ENCODE measurements around the gene RUNX2. TPM values are rescaled to one million over a fixed set of nuclear protein-coding genes. Genes with fewer than 3 reads are reported as not detected.

Gene RUNX2
- total and polyA plus RNA-seq, 9 of the 15 experiments (the other 6 are each of a cell fraction or from before 2014, with no cell fraction given), result 0.29 to 1.00 (median 0.43) TPM

DNA sequence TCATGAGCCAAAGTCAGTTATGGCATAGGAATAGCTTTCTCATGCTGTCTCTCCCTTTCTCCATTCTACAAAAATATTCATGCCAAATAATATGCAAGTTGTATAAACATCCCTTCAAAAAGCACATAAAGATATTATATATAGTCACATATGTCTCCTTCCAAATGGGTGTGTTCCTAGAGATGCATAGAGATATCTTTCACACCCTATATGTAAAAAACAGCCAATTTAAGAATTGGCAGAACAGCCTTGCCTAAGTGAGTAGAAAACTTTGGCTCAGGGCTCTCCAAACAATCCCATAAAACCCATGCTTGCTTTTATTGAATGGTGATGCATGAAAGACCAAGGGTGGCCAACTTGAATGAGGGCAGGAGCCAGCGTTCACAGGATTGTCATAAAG lies 324.3 kb downstream of the RUNX2 start:
- H3K4me1 ChIP-seq (replicated peaks in 1 of 2; ENCODE audit: control insufficient read depth in 2 of 2, insufficient read depth in 2 of 2, low read length in 2 of 2), result no peaks in the 10 kb centered on the region
- no peak overlapping the region for H3K4me2 ChIP-seq (ENCODE audit: insufficient read depth, low read length)
- no peaks in the 10 kb centered on the region for H3K79me2 ChIP-seq (ENCODE audit: control insufficient read depth, insufficient read depth, low read length)
- no peak for FAIRE-seq
- H3K27ac ChIP-seq (ENCODE audit: extremely low read depth, low read depth, low read length), result no peak overlapping the region
- WGBS (ENCODE audit: insufficient coverage, low coverage, missing lambda C conversion rate), result 0% methylated on average over 1 of the region's 1 CpG
- intact Hi-C loops (cut with micrococcal nuclease), result no loop called here
- CTCF ChIA-PET (ENCODE audit: low intra/inter-chr PET ratio), result no interaction called here
- H3K27me3 ChIP-seq (ENCODE audit: control insufficient read depth in 2 of 2, insufficient read depth in 2 of 2, low read length in 2 of 2), result peaks cover 3 to 15% of the 10 kb centered on the region in 2 experiments
- H3K9me1 ChIP-seq (ENCODE audit: control insufficient read depth, insufficient read depth, low read length), result no peaks in the 10 kb centered on the region
- no peaks in the 10 kb centered on the region for H3K9me3 ChIP-seq (replicated peaks; ENCODE audit: control insufficient read depth, insufficient read depth, low read depth, low read length)
- no peak overlapping the region for H2AFZ ChIP-seq (ENCODE audit: low read depth, low read length)
- DNase-seq (ENCODE audit: extremely low read depth in 1 of 4, low spot score in 3 of 4), result no peak
- no peak overlapping the region for H3K9ac ChIP-seq (ENCODE audit: insufficient read depth in 1 of 2, low read depth in 2 of 2, low read length in 2 of 2)
- no peak for ATAC-seq
- no peak overlapping the region for H3K4me3 ChIP-seq
- H3K36me3 ChIP-seq (ENCODE audit: control insufficient read depth, insufficient read depth, low read length), result no peaks in the 10 kb centered on the region
- H4K20me1 ChIP-seq (replicated peaks; ENCODE audit: control insufficient read depth, insufficient read depth, low read length), result no peaks in the 10 kb centered on the region
- BruUV-seq (replicated peaks), result no TSS peak
- in situ Hi-C loops (cut with MboI), result no loop called here
- POLR2A ChIA-PET, result interaction anchor here (0.5 to 1.6 kb wide), 3 partner anchors 13 to 990 kb away, joined by 3 to 4 read pairs (median 3); no protein-coding TSS in a partner anchor
- TF ChIP-seq ZNF77 (CRISPR knock-in tag; IDR thresholded peaks at IDR 0.05) (no peak), ZFP30 (CRISPR knock-in tag; IDR thresholded peaks at IDR 0.05; ENCODE audit: borderline replicate concordance) (no peak), CBX5 (IDR thresholded peaks at IDR 0.05; ENCODE audit: borderline replicate concordance, low read depth) (no peak), ARID4B (CRISPR knock-in tag; IDR thresholded peaks at IDR 0.05) (no peak), MIER1 (IDR thresholded peaks at IDR 0.05; ENCODE audit: low read depth) (no peak), CHD4 (IDR thresholded peaks at IDR 0.05; ENCODE audit: insufficient read depth, insufficient replicate concordance, low read depth, low read length, poor library complexity, severe bottlenecking) (no peak), ARHGAP35 (IDR thresholded peaks at IDR 0.05; ENCODE audit: partially characterized antibody) (no peak), CHD2 (IDR thresholded peaks at IDR 0.05; ENCODE audit: low read depth, low read length) (no peak), RBM34 (IDR thresholded peaks at IDR 0.05; ENCODE audit: borderline replicate concordance, insufficient read depth, low read length) (no peak), TCF15 (CRISPR knock-in tag; IDR thresholded peaks at IDR 0.05) (no peak), PYGO2 (tag; IDR thresholded peaks at IDR 0.05) (no peak), FOXJ3 (CRISPR knock-in tag; IDR thresholded peaks at IDR 0.05) (no peak), KLF16 (IDR thresholded peaks at IDR 0.05) (no peak), ZNF274 (IDR thresholded peaks at IDR 0.05; ENCODE audit: borderline replicate concordance, low read depth, low read length) (no peak), TEAD4 (IDR thresholded peaks at IDR 0.05; ENCODE audit: low read length) (no peak), TEAD4 (CRISPR knock-in tag; IDR thresholded peaks at IDR 0.05; ENCODE audit: borderline replicate concordance) (no peak)
- TF ChIP-seq, protein P1, sequence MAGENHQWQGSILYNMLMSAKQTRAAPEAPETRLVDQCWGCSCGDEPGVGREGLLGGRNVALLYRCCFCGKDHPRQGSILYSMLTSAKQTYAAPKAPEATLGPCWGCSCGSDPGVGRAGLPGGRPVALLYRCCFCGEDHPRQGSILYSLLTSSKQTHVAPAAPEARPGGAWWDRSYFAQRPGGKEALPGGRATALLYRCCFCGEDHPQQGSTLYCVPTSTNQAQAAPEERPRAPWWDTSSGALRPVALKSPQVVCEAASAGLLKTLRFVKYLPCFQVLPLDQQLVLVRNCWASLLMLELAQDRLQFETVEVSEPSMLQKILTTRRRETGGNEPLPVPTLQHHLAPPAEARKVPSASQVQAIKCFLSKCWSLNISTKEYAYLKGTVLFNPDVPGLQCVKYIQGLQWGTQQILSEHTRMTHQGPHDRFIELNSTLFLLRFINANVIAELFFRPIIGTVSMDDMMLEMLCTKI (IDR thresholded peaks at IDR 0.05; ENCODE audit: partially characterized antibody), result no peak
- TF ChIP-seq, protein P2, sequence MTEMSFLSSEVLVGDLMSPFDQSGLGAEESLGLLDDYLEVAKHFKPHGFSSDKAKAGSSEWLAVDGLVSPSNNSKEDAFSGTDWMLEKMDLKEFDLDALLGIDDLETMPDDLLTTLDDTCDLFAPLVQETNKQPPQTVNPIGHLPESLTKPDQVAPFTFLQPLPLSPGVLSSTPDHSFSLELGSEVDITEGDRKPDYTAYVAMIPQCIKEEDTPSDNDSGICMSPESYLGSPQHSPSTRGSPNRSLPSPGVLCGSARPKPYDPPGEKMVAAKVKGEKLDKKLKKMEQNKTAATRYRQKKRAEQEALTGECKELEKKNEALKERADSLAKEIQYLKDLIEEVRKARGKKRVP (CRISPR knock-in tag; IDR thresholded peaks at IDR 0.05), result no peak

Measured in K562 (cell line).